GOT3 (cell line): ENCODE data around the gene ELAC2.

Experiments
- DNase-seq: peaks from one replicate; lab custom pipeline; 2025; ENCODE audit warnings: mixed read lengths; lab: John Stamatoyannopoulos, UW

The ELAC2 gene

DNA sequence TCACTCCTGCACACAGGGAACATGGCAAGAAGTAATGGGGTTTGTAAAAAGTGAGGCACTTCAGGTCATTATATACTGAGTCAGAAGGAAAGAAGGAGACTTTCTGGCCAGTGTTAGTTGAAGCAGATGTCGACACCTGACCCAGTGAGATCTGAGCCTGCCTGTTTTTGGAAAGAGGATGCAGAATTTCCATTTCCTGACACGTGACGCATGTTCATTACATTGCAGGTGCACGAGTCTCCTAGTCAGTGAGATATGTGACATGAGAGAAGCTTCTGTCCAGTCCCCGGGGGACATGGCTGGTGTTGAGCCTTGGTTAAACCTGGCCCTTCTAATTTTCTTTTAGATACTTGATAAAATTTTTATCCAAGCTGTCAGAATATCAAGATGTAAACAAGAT lies 62.3 kb downstream of the ELAC2 start:
- DNase-seq = no peak

DNA sequence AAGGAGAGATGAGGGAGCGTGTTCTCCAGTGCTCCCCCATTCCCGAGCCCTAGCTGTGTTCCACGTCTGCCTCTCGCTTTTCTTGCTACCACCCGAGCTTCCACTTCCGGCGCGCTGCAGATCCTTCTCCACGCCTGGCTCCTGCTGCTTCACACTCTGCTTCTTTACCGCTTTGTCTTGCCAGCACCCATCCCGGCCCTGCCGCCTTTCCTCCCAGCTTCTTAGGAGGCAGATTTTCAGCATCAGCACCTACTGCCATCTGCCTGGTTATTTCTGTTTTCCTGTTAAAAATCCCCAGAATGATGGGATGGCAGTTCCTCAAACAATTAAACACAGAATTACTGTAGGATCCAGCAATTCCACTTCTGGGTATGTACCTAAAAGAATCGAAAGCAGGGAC lies 64.7 kb downstream of the ELAC2 start:
- DNase-seq = no peak

DNA sequence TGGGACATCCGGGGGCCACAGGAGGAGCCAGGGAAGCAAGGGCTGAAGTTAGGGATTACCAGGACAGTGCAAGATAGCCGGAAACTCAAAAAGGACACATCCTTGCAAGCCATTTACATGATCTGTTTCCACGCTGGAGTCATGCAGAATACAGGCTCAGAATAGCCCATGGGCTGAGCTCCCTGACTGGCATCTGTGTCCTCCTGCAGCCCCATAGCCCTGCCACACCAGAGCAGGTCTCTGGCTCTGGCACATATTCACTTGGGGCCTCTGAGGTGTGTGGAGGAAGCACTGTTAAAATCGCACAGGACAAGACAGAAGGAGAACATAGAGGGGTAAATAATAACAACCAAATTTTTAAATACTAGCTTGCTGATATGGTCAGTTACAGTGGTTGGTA lies 65.8 kb downstream of the ELAC2 start:
- DNase-seq = no peak

DNA sequence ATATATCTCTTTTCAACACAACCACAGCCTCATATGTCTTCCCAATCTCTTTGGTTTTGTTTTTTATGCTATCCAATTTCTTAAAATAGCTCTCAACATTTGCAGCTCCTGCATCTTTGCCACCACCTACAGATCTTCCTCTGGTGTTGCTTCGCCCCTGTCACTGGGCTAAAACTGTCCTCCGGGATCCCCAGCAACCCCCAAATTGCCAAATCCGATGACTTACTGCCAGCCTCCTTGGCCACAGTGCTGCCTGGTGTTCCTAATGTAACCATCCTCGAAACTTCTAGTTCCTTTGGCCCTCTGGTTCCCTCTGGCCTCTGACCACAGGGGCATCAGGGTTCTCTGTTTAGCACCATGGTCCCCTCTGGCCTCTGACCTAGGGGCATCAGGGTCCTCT lies 70.8 kb downstream of the ELAC2 start:
- DNase-seq = no peak
